ENCODE measurements around the gene GREB1. TPM values are rescaled to one million over a fixed set of nuclear protein-coding genes. Genes with fewer than 3 reads are reported as not detected.

Gene GREB1
- total RNA-seq, 2 donors from 2014 or later = 2.4 to 13.5 TPM

GRCh38 chr2:11534071-11534745 is 363 bp downstream of the GREB1 start:
- Histone ChIP-seq H3K27me3 (replicated peaks; ENCODE audit: insufficient read depth) (no peaks in the 10 kb centered on the region), H3K27ac (no peak overlapping the region), H3K4me1 (ENCODE audit: control insufficient read depth in 1 of 2, low read depth in 2 of 2) (no peaks in the 10 kb centered on the region), H3K36me3 (no peaks in the 10 kb centered on the region), H3K4me3 (no peak overlapping the region), H3K9me3 (no peaks in the 10 kb centered on the region)
- no peak for DNase-seq (ENCODE audit: low spot score)
- TF ChIP-seq CTCF (IDR thresholded peaks at IDR 0.05) = no peak
- no peak for ATAC-seq (ENCODE audit: insufficient number of reproducible peaks, low FRiP score, low read depth)

DNA sequence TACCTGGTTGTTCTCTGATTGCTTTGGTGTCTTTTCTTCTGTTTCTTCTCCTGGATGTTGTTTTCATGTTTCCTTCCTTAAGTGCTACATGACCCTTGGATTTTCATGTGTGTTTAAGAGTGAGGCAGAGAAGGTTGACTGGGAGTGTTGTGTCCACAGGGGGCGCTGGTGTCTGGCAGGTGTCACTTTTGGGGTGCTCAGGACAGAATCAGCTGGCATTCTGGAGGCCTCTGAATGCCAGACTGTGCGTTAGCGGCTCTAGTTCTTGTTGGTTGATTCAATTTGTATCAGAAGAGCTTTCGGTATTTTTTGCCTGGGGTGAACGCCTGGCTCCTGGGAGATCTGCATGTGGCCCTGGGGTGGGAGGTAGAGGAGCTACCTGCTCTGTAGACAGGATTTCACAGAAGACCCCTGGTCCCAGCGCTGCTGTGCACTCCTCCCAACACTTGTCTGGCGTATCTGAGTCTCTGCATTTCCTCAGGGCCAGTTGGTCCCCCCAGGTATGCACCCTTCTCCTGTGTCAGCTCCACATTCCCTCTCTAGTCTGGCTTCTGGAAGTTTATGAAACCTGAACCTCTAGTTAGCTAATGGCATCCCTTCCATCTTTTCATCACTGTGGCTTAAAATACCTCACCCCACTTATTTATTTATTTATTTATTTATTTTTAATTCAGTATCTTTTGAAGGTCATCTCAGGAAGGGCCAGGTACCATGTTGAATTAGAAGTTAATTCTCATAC is 1.1 kb downstream of the GREB1 start:
- no peak overlapping the region for H3K4me3 ChIP-seq
- TF ChIP-seq CTCF (IDR thresholded peaks at IDR 0.05) = no peak
- no peaks in the 10 kb centered on the region for H3K36me3 ChIP-seq
- no peaks in the 10 kb centered on the region for H3K4me1 ChIP-seq (ENCODE audit: control insufficient read depth in 1 of 2, low read depth in 2 of 2)
- ATAC-seq (ENCODE audit: insufficient number of reproducible peaks, low FRiP score, low read depth) = no peak
- no peaks in the 10 kb centered on the region for H3K9me3 ChIP-seq
- H3K27me3 ChIP-seq (replicated peaks; ENCODE audit: insufficient read depth) = no peaks in the 10 kb centered on the region
- DNase-seq (ENCODE audit: low spot score) = no peak
- H3K27ac ChIP-seq = no peak overlapping the region

DNA sequence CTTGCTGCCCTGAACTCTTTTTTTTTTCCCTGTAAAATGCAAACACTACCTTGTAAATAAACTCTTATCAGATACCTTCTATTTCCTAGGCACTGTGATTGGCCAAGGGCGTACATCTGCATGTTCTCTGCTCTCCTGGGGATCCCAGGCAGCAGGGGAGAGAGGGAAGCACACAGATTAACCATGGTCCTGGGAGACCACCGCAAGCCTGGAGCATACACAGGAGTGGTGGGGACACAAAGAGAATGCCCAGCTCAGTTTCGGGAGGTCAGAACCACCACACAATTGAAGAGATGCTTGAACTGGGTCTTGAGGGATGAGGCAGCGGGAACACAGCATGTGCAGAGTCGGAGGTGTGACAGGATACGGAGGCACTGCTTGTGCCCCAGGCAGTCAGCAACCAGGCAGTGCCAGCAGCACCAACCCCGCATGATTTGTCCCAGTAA is 2.1 kb downstream of the GREB1 start:
- no peak overlapping the region for H3K27ac ChIP-seq
- ATAC-seq (ENCODE audit: insufficient number of reproducible peaks, low FRiP score, low read depth) = no peak
- no peaks in the 10 kb centered on the region for H3K4me1 ChIP-seq (ENCODE audit: control insufficient read depth in 1 of 2, low read depth in 2 of 2)
- no peaks in the 10 kb centered on the region for H3K9me3 ChIP-seq
- no peak overlapping the region for H3K4me3 ChIP-seq
- no peaks in the 10 kb centered on the region for H3K27me3 ChIP-seq (replicated peaks; ENCODE audit: insufficient read depth)
- TF ChIP-seq CTCF (IDR thresholded peaks at IDR 0.05) = no peak
- DNase-seq (ENCODE audit: low spot score) = no peak
- no peaks in the 10 kb centered on the region for H3K36me3 ChIP-seq

DNA sequence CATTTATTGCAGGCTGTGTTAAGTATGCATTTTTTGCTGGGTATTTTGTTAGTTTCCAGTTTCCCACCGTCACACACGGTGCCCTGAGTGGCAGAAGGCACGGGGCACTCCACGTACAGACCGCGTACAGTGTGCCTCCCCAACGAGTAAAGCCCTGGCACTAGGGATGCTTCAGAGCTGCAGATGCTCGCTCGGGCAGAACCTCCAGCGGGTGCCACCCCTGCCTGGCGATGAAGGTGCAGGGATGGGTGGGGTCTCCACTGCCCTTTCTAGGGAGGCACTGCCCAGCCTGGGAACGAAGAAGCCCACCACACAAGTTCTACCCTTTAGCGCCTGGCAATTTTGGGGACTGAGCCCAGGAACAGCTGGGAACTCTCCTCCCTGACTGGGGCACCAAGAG is 4.1 kb downstream of the GREB1 start:
- no peak for ATAC-seq (ENCODE audit: insufficient number of reproducible peaks, low FRiP score, low read depth)
- Histone ChIP-seq H3K36me3 (no peaks in the 10 kb centered on the region), H3K4me3 (no peak overlapping the region), H3K27me3 (replicated peaks; ENCODE audit: insufficient read depth) (no peaks in the 10 kb centered on the region), H3K9me3 (no peaks in the 10 kb centered on the region), H3K27ac (no peak overlapping the region), H3K4me1 (ENCODE audit: control insufficient read depth in 1 of 2, low read depth in 2 of 2) (no peaks in the 10 kb centered on the region)
- TF ChIP-seq CTCF (IDR thresholded peaks at IDR 0.05) = no peak
- DNase-seq (ENCODE audit: low spot score) = no peak

- no peak overlapping the region for H3K4me3 ChIP-seq
- DNase-seq (ENCODE audit: low spot score) = no peak
- no peak for TF ChIP-seq CTCF (IDR thresholded peaks at IDR 0.05)
- H3K27ac ChIP-seq = no peak overlapping the region
- H3K36me3 ChIP-seq = no peaks in the 10 kb centered on the region
- H3K27me3 ChIP-seq (replicated peaks; ENCODE audit: insufficient read depth) = no peaks in the 10 kb centered on the region
- no peaks in the 10 kb centered on the region for H3K9me3 ChIP-seq
- no peaks in the 10 kb centered on the region for H3K4me1 ChIP-seq (ENCODE audit: control insufficient read depth in 1 of 2, low read depth in 2 of 2)
- ATAC-seq (ENCODE audit: insufficient number of reproducible peaks, low FRiP score, low read depth) = no peak
These were observed 5.7 kb downstream of the GREB1 start for GRCh38 chr2:11539317-11540147.

Data from thoracic aorta (tissue), 2 donors.